ENCODE data around the gene AGR2. TPM values are rescaled to one million over a fixed set of nuclear protein-coding genes. Genes with fewer than 3 reads are reported as not detected.

Gene AGR2
- total RNA-seq, 1 experiment from 2014 or later, result 76.1 TPM

GRCh38 chr7:16813232-16813616, 8.4 kb upstream of the AGR2 start:
- H3K27me3 ChIP-seq (ENCODE audit: insufficient read depth, low read depth), result no peaks in the 10 kb centered on the region
- BruUV-seq (replicated peaks), result no TSS peak
- no peaks in the 10 kb centered on the region; the same call in none of the 2 replicates for H3K9me3 ChIP-seq (ENCODE audit: insufficient read depth, low read depth)
- ChIA-PET CTCF (interaction anchor here (0.6 kb wide), 1 partner anchor 12 kb away, joined by 5 read pairs; no protein-coding TSS in a partner anchor), POLR2A (ENCODE audit: unreplicated experiment) (interaction anchor here (0.6 kb wide), 1 partner anchor 493 kb away, joined by 9 read pairs; no protein-coding TSS in a partner anchor)
- TF ChIP-seq CTCF (conservative IDR thresholded peaks at IDR 0.05) (no peak), EZH2 (IDR thresholded peaks at IDR 0.05; ENCODE audit: low read depth) (no peak)
- DNase-seq, result peak in 1 of 2 experiments; percentile 53
- no peaks in the 10 kb centered on the region for H3K36me3 ChIP-seq (ENCODE audit: low read depth)
- H4K20me1 ChIP-seq (ENCODE audit: insufficient read depth), result no peaks in the 10 kb centered on the region
- H3K4me3 ChIP-seq, result no peak overlapping the region
- peaks cover 40% of the 10 kb centered on the region for H3K4me1 ChIP-seq (replicated peaks; ENCODE audit: insufficient read depth)
- no peaks in the 10 kb centered on the region for H3K79me2 ChIP-seq (ENCODE audit: low read depth)
- intact Hi-C loops (cut with micrococcal nuclease; ENCODE audit: unreplicated experiment), result no loop called here
- H3K27ac ChIP-seq, result no peak overlapping the region
- peaks cover 14% of the 10 kb centered on the region; the same call in 1 of the 2 replicates for H3F3A ChIP-seq (ENCODE audit: insufficient read depth, low read depth)
- H2AFZ ChIP-seq, result no peak overlapping the region
- no peak overlapping the region for H3K4me2 ChIP-seq
- H3K9me2 ChIP-seq (ENCODE audit: insufficient read depth), result no peaks in the 10 kb centered on the region

GRCh38 chr7:16812542-16813231, 7.9 kb upstream of the AGR2 start:
- H3K36me3 ChIP-seq (ENCODE audit: low read depth), result no peaks in the 10 kb centered on the region
- POLR2A ChIA-PET (ENCODE audit: unreplicated experiment), result interaction anchor here (0.6 kb wide), 1 partner anchor 766 kb away, joined by 3 read pairs; no protein-coding TSS in a partner anchor
- peaks cover 35% of the 10 kb centered on the region for H3K4me1 ChIP-seq (replicated peaks; ENCODE audit: insufficient read depth)
- H3K4me3 ChIP-seq, result no peak overlapping the region
- no peak for DNase-seq
- H3K4me2 ChIP-seq, result no peak overlapping the region
- intact Hi-C loops (cut with micrococcal nuclease; ENCODE audit: unreplicated experiment), result no loop called here
- CTCF ChIA-PET, result interaction anchor here (0.6 kb wide), 1 partner anchor 13 kb away, joined by 3 read pairs; no protein-coding TSS in a partner anchor
- H3K79me2 ChIP-seq (ENCODE audit: low read depth), result no peaks in the 10 kb centered on the region
- BruUV-seq (replicated peaks), result no TSS peak
- no peak for TF ChIP-seq CTCF (conservative IDR thresholded peaks at IDR 0.05)
- TF ChIP-seq EZH2 (IDR thresholded peaks at IDR 0.05; ENCODE audit: low read depth), result no peak
- no peaks in the 10 kb centered on the region; the same call in none of the 2 replicates for H3K9me3 ChIP-seq (ENCODE audit: insufficient read depth, low read depth)
- no peak overlapping the region for H2AFZ ChIP-seq
- H3K9me2 ChIP-seq (ENCODE audit: insufficient read depth), result no peaks in the 10 kb centered on the region
- H3K27me3 ChIP-seq (ENCODE audit: insufficient read depth, low read depth), result no peaks in the 10 kb centered on the region
- no peak overlapping the region; the same call in 1 of the 2 replicates for H3K27ac ChIP-seq
- no peaks in the 10 kb centered on the region for H4K20me1 ChIP-seq (ENCODE audit: insufficient read depth)
- H3F3A ChIP-seq (ENCODE audit: insufficient read depth, low read depth), result peaks cover 9% of the 10 kb centered on the region; the same call in 1 of the 2 replicates

- no peaks in the 10 kb centered on the region for H3K27me3 ChIP-seq (ENCODE audit: insufficient read depth, low read depth)
- H3F3A ChIP-seq (ENCODE audit: insufficient read depth, low read depth), result peaks cover 9% of the 10 kb centered on the region; the same call in 1 of the 2 replicates
- POLR2A ChIA-PET (ENCODE audit: unreplicated experiment), result interaction anchor here (0.6 to 0.7 kb wide), 2 partner anchors 36 to 862 kb away, joined by 4 read pairs; no protein-coding TSS in a partner anchor
- BruUV-seq (replicated peaks), result no TSS peak
- H3K4me3 ChIP-seq, result no peak overlapping the region
- no peak overlapping the region for H2AFZ ChIP-seq
- no peaks in the 10 kb centered on the region for H3K36me3 ChIP-seq (ENCODE audit: low read depth)
- DNase-seq, result peak in 1 of 2 experiments; percentile 90
- H3K4me2 ChIP-seq, result peak overlapping the region; percentile 24
- no peaks in the 10 kb centered on the region for H4K20me1 ChIP-seq (ENCODE audit: insufficient read depth)
- peaks cover 27% of the 10 kb centered on the region for H3K4me1 ChIP-seq (replicated peaks; ENCODE audit: insufficient read depth)
- intact Hi-C loops (cut with micrococcal nuclease; ENCODE audit: unreplicated experiment), result no loop called here
- no peaks in the 10 kb centered on the region for H3K79me2 ChIP-seq (ENCODE audit: low read depth)
- no peaks in the 10 kb centered on the region for H3K9me2 ChIP-seq (ENCODE audit: insufficient read depth)
- CTCF ChIA-PET, result no interaction called here
- H3K27ac ChIP-seq, result peak overlapping the region; percentile 67
- TF ChIP-seq EZH2 (IDR thresholded peaks at IDR 0.05; ENCODE audit: low read depth), result no peak
- no peak for TF ChIP-seq CTCF (conservative IDR thresholded peaks at IDR 0.05)
- H3K9me3 ChIP-seq (ENCODE audit: insufficient read depth, low read depth), result no peaks in the 10 kb centered on the region; the same call in none of the 2 replicates
Observed at GRCh38 chr7:16811551-16811950, 6.8 kb upstream of the AGR2 start.

Data from PC-9 (cell line).